GM21723 (cell line): ENCODE measurements around the gene GALP.
"Not testable (repeated sequence)": the region's sequence is repeated elsewhere in the genome, so short reads cannot be mapped to it uniquely, and the experiment has no call there.

Experiments
- ATAC-seq: cut with Tn5 transposase; IDR thresholded peaks from one replicate; pipeline ENCODE4 v1.9.1; 2021; ENCODE audit warnings: mild to moderate bottlenecking, moderate library complexity; ENCODE audit not compliant: unreplicated experiment

Gene GALP

DNA sequence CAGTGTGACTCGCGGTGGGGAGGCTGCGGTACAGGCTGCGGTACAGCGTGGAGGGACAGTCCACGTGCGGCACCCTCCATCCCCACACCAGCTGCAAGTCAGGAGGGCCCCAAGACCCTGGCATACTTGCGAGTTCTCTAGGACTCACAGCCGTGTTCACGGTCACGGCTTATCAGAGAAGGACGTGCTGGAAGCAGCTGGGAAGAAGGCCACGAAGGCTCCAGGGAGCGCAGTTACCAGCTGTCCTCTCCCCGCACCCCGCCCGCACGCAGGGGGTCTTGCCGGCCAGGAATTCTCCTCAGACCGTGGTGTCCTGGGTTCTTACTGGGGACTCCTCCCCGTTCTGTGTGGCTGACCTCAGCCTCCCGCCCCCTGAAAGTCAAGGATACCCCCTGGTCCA lies 28.5 kb upstream of the GALP start:
- ATAC-seq = no peak

DNA sequence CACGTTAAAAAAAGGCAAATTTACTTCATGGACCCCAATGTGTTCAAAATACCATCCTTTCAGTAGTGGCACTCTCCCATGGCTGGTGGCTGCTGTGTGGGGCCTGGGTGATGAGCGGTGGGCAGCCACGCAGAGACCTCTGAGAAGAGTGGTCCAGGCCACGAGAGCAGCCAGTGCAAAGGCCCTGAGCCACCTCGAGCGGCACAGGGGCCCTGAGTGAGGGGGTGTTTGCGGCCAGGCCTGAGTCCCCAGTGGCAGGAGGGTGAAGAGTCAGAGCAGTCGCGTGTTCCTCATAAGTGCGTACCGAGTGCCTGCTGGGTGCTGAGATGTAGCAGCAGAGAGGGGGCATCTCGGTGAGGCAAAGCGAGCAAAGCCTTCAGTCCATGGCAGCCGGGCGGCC lies 27.7 kb upstream of the GALP start:
- no peak for ATAC-seq

DNA sequence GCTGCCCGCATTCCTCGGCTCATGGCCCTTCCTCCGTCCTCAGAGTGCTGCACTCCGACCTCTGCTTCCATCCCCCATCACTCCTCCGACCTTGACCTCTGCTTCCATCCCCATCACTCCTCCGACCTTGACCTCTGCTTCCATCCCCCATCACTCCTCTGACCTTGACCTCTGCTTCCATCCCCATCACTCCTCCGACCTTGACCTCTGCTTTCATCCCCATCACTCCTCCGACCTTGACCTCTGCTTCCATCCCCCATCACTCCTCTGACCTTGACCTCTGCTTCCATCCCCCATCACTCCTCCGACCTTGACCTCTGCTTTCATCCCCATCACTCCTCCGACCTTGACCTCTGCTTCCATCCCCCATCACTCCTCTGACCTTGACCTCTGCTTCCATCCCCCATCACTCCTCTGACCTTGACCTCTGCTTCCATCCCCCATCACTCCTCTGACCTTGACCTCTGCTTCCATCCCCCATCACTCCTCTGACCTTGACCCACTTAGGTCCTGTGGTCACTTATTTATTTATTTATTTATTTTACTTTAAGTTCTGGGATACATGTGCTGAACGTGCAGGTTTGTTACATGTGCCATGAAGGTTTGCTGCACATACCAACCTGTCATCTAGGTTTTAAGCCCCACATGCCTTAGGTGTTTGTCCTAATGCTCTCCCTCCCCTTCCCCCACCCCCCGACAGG lies 26.7 kb upstream of the GALP start:
- ATAC-seq = not testable (repeated sequence)

DNA sequence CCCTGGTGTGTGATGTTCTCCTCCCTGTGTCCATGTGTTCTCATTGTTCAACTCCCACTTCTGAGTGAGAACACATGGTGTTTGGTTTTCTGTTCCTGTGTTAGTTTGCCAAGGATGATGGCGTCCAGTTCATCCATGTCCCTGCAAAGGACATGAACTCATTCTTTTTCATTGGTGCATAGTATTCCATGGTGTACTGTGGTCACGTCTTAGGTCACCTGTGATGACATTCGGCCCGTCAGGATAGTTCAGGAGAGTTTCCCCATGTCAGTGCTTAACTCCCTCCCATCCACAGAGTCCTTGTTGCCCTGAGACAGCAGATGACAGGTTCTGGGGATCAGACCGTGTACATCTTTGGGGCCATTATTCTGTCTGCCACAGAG lies 26.2 kb upstream of the GALP start:
- ATAC-seq = no peak

DNA sequence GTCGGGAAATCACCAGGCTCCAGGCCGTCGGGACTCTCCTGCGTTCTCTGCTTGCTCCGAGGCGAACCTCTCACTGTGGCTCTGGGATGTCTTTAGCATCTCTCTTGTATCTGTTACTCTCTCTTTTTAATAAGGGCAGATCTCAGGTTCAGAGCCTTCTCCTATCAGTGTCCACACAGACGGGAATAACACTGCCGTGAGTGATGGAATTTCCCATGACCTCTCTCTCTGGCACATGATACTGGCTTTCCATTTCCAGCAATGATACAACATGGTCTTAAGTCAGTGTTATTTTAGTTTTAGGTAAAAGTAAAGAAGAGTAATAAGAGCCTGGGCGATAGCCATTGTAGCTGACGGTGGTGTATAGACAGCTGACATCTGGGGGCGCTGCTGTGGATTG lies 25.4 kb upstream of the GALP start:
- no peak for ATAC-seq

DNA sequence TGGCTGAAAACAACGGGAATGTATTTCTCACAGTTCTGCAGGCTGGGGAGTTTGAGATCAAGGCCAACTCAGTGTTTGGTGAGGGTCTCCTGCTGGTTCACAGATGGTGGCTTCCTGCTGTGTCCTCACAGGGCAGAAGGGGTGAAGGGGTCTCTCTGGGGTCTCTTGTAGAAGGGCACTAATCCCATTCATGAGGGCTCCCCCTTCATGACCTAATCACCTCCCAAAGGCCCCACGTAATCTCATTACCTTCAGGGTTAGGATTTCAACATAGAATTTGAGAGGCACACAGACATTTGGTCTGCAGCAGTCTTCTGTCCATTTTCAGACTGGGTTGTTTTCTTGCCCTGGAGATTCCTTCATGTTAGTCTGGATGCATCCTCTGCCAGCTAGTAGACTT lies 23.2 kb upstream of the GALP start:
- no peak for ATAC-seq

DNA sequence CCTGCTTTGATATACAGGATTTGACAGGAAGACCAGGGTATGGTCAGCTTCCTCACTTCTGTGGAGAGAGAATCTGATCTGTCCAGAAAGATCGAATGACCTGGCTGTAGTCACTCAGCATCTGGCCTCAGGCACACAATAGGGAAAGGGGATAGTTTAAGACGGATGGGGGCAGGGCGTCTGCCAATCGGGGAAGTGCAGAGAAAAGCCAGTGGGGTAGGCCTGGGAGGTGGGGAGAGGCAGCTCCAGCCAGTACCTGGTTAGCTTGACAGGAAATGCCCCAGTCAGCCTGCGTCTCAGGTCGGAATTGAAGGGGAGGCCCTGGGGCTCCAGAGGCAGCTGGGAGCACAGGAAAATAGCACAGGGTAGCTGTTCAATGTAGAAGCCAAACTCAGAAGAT lies 22.3 kb upstream of the GALP start:
- ATAC-seq = no peak

DNA sequence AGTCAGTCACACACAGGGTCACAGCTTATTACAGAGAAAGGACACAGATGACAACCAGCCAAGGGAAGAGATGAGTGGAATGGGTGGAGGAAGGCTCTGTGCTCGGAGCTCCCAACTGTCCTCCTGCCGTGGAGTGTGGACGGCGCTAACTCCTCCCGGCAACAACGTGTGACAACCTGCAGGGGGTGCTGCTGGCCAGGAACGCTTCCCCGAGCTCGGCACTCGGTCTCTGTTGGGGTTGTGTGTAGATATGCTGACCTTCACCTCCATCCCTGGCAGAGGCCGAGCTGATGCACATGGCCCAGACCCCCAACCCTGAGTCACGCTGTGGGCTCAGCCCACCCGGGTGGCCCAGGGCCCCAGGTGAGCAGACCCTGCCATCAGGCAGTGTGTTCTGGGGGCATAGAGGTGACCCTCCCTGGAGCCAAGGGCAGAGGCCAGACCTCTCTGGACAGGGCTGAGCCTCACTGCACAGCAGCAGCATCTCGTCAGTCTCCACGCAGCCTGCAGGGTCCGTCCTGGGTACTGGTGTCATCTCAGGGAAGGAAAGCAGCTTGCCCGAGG lies 20.6 kb upstream of the GALP start:
- no peak for ATAC-seq

DNA sequence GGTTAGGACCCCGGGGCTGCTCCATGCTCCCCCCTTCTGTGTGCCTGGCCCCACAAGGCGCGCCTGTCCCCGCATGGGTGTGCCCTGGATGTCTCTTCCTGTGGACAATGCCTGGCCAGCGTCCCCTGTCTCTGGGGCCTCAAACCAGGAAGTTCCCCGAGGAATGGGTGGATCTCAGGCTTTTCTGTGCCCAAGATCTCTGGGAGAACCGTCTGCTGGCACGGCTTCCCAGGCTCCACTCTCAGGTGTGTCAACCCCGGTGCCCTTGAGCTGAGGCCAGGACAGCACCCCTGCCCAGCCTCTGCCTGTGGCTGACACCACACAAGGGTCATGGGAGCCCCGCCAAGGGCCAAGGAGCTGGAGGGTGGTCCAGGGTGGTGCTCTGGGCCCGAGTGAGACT lies 19.0 kb upstream of the GALP start:
- no peak for ATAC-seq

DNA sequence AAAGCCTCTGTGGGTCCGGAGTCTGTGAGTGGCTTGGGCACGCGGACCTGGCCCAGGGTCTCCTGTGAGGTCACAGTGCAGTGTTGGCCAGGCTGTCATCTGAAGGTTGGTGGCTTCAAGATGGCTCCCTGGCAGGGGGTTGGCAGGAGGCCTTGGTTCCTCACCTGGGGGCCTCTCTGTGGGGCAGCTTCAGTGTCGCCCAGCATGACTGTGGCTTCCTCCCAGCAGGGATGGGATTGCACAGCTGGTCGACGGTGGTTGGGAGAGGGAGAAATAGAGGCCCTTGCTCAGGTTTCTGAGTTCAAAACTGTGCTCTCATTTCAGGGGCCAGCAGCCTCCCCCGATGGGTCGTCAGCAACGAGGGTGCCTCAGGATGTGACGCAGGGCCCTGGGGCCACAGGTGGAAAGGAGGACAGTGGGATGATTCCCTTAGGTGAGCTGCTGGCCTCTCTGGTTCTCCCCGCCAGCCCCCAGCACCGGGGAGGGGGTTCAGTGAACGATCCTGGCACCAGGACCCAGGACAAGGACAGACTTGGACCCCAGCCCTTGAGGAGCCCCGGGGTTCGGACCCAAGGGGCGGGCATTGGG lies 17.5 kb upstream of the GALP start:
- no peak for ATAC-seq

DNA sequence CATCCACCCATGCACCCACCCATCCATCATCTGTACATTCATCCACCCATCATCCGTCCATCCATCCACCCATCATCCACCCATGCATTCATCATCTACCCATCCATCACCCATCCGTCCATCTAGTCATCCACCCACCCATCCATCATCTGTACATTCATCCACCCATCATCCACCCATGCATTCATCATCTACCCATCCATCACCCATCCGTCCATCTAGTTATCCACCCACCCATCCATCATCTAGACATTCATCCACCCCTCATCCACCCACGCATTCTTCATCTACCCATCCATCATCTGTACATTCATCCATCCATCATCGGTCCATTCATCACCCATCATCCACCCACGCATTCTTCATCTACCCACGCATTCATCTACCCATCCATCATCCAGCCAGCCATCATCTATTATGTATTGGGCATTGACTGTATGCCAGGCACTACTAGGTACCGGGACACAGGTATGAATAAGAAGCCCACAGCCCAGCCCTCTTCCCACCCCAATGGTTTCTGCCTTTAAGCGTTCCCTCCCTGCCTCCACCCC lies 16.7 kb upstream of the GALP start:
- ATAC-seq = no peak

DNA sequence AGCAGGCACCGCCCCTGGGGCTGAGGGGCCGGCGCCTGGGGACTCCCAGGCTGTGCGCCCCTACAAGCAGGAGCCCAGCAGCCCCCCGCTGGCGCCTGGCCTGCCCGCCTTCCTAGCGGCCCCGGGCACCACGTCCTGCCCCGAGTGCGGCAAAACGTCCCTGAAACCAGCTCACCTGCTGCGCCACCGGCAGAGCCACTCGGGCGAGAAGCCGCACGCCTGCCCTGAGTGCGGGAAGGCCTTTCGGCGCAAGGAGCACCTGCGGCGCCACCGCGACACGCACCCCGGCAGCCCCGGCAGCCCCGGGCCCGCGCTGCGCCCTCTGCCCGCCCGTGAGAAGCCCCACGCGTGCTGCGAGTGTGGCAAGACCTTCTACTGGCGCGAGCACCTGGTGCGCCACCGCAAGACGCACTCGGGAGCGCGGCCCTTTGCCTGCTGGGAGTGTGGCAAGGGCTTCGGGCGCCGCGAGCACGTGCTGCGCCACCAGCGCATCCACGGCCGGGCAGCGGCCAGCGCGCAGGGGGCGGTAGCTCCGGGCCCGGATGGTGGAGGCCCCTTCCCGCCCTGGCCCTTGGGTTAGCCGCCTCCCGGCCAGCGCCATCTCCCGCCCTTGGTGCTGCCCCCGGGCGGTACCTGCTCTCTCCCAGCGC lies 16.1 kb upstream of the GALP start:
- no peak for ATAC-seq

DNA sequence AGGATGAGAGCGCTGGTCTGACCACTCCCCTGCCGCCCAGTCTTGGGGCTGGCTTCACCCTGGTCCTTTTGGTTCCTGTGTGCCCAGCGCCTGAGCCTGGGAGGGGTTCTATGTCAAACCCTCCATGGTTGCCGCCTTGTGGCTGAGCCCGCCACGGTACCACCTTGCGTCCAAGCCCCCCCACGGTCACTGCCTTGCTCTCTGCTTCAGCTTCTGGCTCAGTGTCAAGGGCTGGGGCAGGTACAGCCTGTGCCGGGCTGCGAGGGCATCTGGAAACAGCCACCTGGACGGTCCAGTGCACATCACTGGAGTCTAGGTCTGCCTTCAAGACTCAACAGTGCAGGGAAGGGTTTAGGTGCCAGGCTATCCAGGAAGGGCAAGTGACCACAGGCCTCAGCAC lies 14.3 kb upstream of the GALP start:
- no peak for ATAC-seq

DNA sequence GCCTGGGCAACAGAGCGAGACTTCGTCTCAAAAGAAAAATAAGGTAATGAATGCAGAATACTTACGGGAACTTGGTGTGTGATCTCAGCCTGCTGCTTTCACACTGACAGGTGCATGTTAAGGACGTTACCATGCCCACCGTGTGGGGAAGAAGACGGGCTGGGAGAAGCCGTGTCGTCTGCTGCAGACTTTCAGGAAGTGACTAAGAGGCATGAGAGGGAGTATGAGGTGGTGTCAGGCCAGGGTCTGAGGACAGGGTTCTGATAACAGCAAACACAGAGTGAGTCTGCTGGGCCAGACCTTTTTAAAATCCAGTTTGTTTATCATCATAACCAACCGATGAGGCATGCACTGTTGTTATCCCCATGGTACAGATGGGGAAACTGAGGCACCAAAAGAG lies 13.6 kb upstream of the GALP start:
- no peak for ATAC-seq

DNA sequence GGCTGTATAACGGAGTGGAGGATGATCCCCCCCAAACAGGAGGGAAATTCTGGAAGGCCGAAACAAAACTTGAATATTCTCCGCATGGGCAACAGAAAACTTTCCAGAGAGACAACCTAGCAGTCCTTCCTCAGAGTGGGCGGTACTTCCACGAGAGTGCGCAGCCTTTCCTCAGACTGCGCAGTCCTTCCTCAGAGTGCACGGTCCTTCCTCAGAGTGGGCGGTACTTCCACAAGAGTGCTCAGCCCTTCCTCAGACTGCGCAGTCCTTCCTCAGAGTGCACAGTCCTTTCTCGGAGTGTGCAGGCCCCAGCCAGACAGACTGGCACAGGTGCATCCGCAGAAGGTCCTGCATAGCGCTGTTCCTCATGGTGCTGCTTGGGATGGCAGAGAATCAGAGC lies 12.7 kb upstream of the GALP start:
- ATAC-seq = no peak

DNA sequence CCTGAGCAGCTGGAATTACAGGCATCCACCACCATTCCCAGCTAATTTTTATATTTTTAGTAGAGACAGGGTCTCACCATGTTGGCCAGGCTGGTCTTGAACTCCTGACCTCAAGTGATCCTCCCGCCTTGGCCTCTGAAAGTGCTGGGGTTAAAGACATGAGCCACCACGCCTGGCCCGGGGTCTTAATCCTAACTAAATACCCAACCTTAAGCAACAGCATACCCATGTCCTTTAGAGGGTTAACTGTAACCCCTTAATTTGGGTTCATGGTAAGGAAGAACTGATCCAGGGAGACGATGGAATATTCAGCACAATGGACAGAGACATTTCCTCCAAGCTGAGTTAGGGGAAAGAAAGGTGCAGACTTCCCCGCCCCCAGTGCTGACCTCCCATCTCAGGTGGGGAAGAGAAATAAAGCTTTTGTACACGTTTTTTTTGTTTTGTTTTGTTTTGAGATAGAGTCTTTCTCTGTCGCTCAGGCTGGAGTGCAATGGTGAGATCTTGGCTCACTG lies 8.7 kb upstream of the GALP start:
- no peak for ATAC-seq

DNA sequence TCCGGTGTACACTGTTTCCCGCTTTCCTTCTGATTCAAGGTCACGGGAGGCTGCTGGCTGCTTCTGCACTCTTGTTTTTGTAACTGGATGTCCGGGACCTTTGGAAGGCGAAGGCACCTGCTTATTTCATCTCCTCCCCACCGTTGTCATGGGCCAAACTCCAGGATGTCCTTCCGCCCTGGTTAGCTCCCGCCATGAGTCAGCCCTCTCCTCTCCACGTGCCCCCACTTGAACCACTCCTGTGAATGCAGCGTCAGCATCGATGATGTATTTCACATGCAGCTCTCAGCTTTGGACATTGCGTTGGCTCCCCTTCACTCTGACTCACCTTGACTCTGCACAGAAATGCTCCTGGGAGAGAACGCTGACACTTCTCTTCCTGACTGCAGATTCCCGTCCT lies 5.5 kb upstream of the GALP start:
- no peak for ATAC-seq

DNA sequence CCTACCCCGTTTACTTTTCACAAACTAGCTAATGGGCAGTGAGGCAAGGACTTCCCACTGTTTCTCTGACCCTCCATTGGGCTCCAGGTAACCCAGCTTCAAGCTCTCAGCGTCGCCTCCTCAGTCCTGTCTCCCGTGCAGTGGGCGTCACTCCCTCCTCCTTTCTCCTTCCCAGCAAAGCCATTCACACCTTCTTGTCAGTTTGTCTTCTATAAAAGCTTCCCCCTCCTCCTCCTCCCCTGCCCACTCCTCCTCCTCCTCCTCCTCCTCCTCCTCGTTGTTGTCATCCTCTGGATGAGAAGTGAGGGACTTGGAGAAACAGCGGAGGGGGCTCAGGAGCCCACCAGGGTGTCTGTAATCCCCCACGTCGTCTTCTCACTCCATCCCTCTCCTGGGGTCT lies 1.7 kb upstream of the GALP start:
- ATAC-seq = no peak

DNA sequence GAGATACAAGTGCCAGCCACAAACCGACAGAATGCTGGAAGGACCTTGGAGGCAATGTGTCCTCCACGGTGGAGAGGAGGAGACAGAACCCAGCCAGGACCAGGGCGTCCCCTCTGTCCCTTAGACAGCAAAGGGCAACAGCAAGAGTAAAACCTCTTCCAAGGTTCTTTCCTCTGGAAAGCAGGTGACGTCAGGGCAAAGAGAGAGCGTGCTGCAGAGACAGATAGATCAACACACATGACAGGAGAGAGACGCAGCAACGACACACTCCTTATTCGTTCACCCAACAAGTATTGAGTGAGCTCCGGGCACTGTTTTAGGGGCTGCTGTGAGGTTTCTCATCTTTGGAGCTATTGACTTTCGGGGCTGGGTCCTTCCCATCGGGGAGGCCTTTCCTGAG lies 1.3 kb upstream of the GALP start:
- no peak for ATAC-seq

DNA sequence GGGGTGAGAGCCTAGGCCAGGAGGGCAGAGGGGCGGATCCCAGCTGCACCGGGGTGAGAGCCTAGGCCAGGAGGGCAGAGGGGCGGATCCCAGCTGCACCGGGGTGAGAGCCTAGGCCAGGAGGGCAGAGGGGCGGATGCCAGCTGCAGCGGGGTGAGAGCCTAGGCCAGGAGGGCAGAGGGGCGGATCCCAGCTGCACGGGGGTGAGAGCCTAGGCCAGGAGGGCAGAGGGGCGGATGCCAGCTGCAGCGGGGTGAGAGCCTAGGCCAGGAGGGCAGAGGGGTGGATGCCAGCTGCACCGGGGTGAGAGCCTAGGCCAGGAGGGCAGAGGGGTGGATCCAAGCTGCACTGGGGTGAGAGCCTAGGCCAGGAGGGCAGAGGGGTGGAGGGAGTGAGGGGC lies 502 bp downstream of the GALP start:
- ATAC-seq = not testable (repeated sequence)

DNA sequence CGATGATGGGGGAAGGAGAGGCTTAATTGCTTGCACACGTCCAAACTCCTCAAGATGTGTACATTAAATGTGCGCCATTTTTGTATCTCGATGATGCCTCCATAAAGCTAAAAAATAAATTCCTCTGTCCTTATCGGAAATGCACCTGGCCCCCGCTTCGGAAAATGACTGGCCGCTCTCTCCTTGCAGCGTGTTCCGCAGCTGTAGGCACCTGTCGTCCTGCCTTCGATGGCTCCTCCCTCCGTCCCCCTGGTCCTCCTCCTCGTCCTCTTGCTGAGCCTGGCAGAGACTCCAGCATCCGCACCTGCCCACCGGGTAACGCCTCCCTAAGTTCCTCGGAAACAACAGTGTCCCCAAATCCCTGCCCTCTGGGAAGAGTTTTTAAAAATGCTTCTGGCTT lies 1.1 kb downstream of the GALP start:
- no peak for ATAC-seq
